Eye (tissue), 1 donor: ENCODE results near the gene CDKN1C.

ENCODE experiments used
- DNase-seq: peaks from one replicate; pipeline ENCODE4 v3.0.0-alpha.2; 2015

The CDKN1C gene

GRCh38 chr11:2842876-2843275 lies 42.7 kb downstream of the CDKN1C start:
- DNase-seq = no peak

- DNase-seq = no peak
These were observed 44.0 kb downstream of the CDKN1C start for GRCh38 chr11:2841411-2842190.

- DNase-seq = no peak
These were observed 46.1 kb downstream of the CDKN1C start for GRCh38 chr11:2839395-2839943.

GRCh38 chr11:2838676-2839294 lies 46.8 kb downstream of the CDKN1C start:
- DNase-seq = no peak

- no peak for DNase-seq
These were observed 47.5 kb downstream of the CDKN1C start for GRCh38 chr11:2838091-2838490.

- no peak for DNase-seq
These were observed 47.9 kb downstream of the CDKN1C start for GRCh38 chr11:2837651-2838050.

GRCh38 chr11:2837096-2837601 lies 48.4 kb downstream of the CDKN1C start:
- peak; percentile 92 for DNase-seq

- peak; percentile 75 for DNase-seq
These were observed 49.1 kb downstream of the CDKN1C start for GRCh38 chr11:2836315-2837095.

- DNase-seq = no peak
These were observed 49.8 kb downstream of the CDKN1C start for GRCh38 chr11:2835751-2836150.

GRCh38 chr11:2835296-2835695 lies 50.3 kb downstream of the CDKN1C start:
- peak; percentile 55 for DNase-seq

- DNase-seq = no peak
These were observed 50.9 kb downstream of the CDKN1C start for GRCh38 chr11:2834503-2835273.

- no peak for DNase-seq
These were observed 51.7 kb downstream of the CDKN1C start for GRCh38 chr11:2833716-2834502.
